Panc1 (cell line): ENCODE measurements around the gene TRAF5. TPM values are rescaled to one million over a fixed set of nuclear protein-coding genes. Genes with fewer than 3 reads are reported as not detected.

Experiments used
- ATAC-seq: fragments of 200-7000 bp; cut with Tn5 transposase; 2 replicates; pipeline ENCODE4 v1.9.1; 2020; ENCODE audit warnings: mild to moderate bottlenecking, moderate library complexity
- BruUV-seq: library from RNA; stranded (reverse); fragments of 400-500 nt; replicated peaks from 2 replicates; lab custom pipeline; 2021; lab: Mats Ljungman, UMichigan
- CTCF ChIA-PET: fragments of 300-600 bp; sonication (Branson Sonifier 250); formaldehyde crosslinking; loops from one replicate; lab custom pipeline; 2022; ENCODE audit warnings: antibody characterized with exemption; lab: Charles Lee
- POLR2A ChIA-PET: fragments of 300-600 bp; sonication (Branson Sonifier 250); formaldehyde crosslinking; loops from one replicate; lab custom pipeline; 2022; ENCODE audit warnings: antibody characterized with exemption; lab: Charles Lee
- DNase-seq: peaks from one replicate; pipeline ENCODE4 v3.0.0-alpha.2; 2010; ENCODE audit warnings: low read depth, low spot score
- H3K27ac ChIP-seq: 2 replicates; pipeline ENCODE4 v1.5.1; 2011; ENCODE audit warnings: mild to moderate bottlenecking, low read length, inconsistent platforms
- H3K27me3 ChIP-seq: fragments of 200-500 bp; sonication (Bioruptor generic); 2 replicates; pipeline ENCODE4 v1.6.0; 2014; ENCODE audit warnings: low read length, inconsistent platforms; ENCODE audit not compliant: control insufficient read depth, insufficient read depth
- H3K36me3 ChIP-seq: fragments of 200-500 bp; sonication (Bioruptor generic); 2 replicates; pipeline ENCODE4 v1.5.1; 2014; ENCODE audit warnings: inconsistent platforms, mild to moderate bottlenecking, low read length, moderate library complexity; ENCODE audit not compliant: control insufficient read depth, insufficient read depth
- H3K4me1 ChIP-seq: 2 replicates; pipeline ENCODE4 v1.5.1; 2011; ENCODE audit warnings: inconsistent platforms, mild to moderate bottlenecking, low read length, moderate library complexity; ENCODE audit not compliant: control insufficient read depth, insufficient read depth
- H3K4me3 ChIP-seq, 2 experiments: 2 replicates each; pipeline ENCODE4 v1.5.1; 2011 to 2012; ENCODE audit warnings: low read depth in 2 of 2, low read length in 2 of 2, mild to moderate bottlenecking in 2 of 2, inconsistent platforms in 1 of 2, moderate library complexity in 1 of 2
- H3K9me3 ChIP-seq: fragments of 200-500 bp; sonication (Bioruptor generic); 2 replicates; pipeline ENCODE4 v1.5.1; 2014; ENCODE audit warnings: low read depth, mild to moderate bottlenecking, inconsistent platforms, low read length, moderate library complexity; ENCODE audit not compliant: control insufficient read depth, insufficient read depth
- POLR2AphosphoS5 ChIP-seq: IDR thresholded peaks from 2 replicates; pipeline ENCODE4 v1.6.1; 2012; ENCODE audit warnings: mild to moderate bottlenecking, low read depth, low read length, moderate library complexity
- SIN3A ChIP-seq: IDR thresholded peaks from 2 replicates; pipeline ENCODE4 v1.6.1; 2012; ENCODE audit warnings: low read depth, mild to moderate bottlenecking, low read length, moderate library complexity, borderline replicate concordance; ENCODE audit not compliant: insufficient read depth
- TCF7L2 ChIP-seq: IDR thresholded peaks from 2 replicates; pipeline ENCODE4 v1.6.1; 2011; ENCODE audit warnings: mild to moderate bottlenecking, low read depth, low read length, inconsistent platforms
- in situ Hi-C: cut with HindIII; loops from 2 replicates; pipeline ENCODE4 v1.10.0; 2016; ENCODE audit warnings: low sequenced_read_pairs, low pct_unique_long_range_greater_than_20kb
- intact Hi-C: fragments of 100-400 bp; cut with micrococcal nuclease; formaldehyde crosslinking; loops from one replicate; pipeline ENCODE4 v1.10.0; 2022; ENCODE audit not compliant: unreplicated experiment
- total RNA-seq: library from RNA; stranded (reverse); gene quantifications from one replicate; pipeline ENCODE4 v1.2.1, GENCODE V29; 2021; ENCODE audit not compliant: unreplicated experiment
- TF ChIP-seq, protein P1 (sequence below): fragments of 450-650 bp; IDR thresholded peaks from 2 replicates; pipeline ENCODE4 v1.5.1; 2017; ENCODE audit warnings: mild to moderate bottlenecking
- TF ChIP-seq, protein P2 (sequence below), 2 experiments: IDR thresholded peaks; 2 replicates each; pipeline ENCODE4 v1.6.1; 2011 to 2012; ENCODE audit warnings: low read depth in 2 of 2, control low read depth in 1 of 2, low read length in 1 of 2, mild to moderate bottlenecking in 1 of 2, moderate library complexity in 1 of 2; ENCODE audit not compliant: insufficient read depth in 1 of 2

Gene TRAF5
- total RNA-seq, 1 experiment from 2014 or later: 10.5 TPM

DNA sequence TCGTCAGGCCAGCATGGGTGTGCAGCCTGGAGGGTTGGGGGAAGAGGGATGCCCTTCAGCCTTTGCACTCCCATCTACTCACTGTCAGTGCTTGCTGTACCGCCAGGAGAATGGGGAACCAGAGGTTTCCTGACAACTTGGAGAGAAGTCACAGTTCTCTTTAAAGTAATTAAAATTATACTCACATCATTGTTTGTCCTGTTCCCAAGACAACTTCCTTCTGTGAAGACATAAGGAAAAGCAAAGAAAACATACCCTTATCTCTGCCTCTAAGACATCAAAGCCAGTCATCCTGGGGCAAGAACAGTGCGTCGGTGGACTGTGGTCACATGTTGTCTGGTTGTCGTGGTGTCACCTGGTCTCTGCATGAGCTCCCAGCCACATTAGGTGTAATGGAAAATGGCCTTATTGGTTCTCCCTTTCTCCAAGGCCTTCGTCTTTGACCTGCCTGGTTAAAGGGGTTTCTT is 17.6 kb downstream of the TRAF5 start:
- Histone ChIP-seq H3K4me1 (no peaks in the 10 kb centered on the region), H3K4me3 (no peak overlapping the region), H3K9me3 (no peaks in the 10 kb centered on the region), H3K27ac (no peak overlapping the region), H3K36me3 (no peaks in the 10 kb centered on the region), H3K27me3 (no peaks in the 10 kb centered on the region)
- TF ChIP-seq TCF7L2 (no peak), SIN3A (no peak), POLR2AphosphoS5 (no peak)
- TF ChIP-seq, protein P1, sequence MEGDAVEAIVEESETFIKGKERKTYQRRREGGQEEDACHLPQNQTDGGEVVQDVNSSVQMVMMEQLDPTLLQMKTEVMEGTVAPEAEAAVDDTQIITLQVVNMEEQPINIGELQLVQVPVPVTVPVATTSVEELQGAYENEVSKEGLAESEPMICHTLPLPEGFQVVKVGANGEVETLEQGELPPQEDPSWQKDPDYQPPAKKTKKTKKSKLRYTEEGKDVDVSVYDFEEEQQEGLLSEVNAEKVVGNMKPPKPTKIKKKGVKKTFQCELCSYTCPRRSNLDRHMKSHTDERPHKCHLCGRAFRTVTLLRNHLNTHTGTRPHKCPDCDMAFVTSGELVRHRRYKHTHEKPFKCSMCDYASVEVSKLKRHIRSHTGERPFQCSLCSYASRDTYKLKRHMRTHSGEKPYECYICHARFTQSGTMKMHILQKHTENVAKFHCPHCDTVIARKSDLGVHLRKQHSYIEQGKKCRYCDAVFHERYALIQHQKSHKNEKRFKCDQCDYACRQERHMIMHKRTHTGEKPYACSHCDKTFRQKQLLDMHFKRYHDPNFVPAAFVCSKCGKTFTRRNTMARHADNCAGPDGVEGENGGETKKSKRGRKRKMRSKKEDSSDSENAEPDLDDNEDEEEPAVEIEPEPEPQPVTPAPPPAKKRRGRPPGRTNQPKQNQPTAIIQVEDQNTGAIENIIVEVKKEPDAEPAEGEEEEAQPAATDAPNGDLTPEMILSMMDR: no peak
- TF ChIP-seq, protein P2, sequence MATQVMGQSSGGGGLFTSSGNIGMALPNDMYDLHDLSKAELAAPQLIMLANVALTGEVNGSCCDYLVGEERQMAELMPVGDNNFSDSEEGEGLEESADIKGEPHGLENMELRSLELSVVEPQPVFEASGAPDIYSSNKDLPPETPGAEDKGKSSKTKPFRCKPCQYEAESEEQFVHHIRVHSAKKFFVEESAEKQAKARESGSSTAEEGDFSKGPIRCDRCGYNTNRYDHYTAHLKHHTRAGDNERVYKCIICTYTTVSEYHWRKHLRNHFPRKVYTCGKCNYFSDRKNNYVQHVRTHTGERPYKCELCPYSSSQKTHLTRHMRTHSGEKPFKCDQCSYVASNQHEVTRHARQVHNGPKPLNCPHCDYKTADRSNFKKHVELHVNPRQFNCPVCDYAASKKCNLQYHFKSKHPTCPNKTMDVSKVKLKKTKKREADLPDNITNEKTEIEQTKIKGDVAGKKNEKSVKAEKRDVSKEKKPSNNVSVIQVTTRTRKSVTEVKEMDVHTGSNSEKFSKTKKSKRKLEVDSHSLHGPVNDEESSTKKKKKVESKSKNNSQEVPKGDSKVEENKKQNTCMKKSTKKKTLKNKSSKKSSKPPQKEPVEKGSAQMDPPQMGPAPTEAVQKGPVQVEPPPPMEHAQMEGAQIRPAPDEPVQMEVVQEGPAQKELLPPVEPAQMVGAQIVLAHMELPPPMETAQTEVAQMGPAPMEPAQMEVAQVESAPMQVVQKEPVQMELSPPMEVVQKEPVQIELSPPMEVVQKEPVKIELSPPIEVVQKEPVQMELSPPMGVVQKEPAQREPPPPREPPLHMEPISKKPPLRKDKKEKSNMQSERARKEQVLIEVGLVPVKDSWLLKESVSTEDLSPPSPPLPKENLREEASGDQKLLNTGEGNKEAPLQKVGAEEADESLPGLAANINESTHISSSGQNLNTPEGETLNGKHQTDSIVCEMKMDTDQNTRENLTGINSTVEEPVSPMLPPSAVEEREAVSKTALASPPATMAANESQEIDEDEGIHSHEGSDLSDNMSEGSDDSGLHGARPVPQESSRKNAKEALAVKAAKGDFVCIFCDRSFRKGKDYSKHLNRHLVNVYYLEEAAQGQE (IDR thresholded peaks at IDR 0.05; ENCODE audit: insufficient read depth in 1 of 2, low read depth in 2 of 2, low read length in 1 of 2): no peak
- ATAC-seq (no peak), DNase-seq (no peak)
- BruUV-seq: no TSS peak
- CTCF ChIA-PET: no interaction called here
- intact Hi-C loops (no loop called here), in situ Hi-C loops (no loop called here)
- POLR2A ChIA-PET: no interaction called here

DNA sequence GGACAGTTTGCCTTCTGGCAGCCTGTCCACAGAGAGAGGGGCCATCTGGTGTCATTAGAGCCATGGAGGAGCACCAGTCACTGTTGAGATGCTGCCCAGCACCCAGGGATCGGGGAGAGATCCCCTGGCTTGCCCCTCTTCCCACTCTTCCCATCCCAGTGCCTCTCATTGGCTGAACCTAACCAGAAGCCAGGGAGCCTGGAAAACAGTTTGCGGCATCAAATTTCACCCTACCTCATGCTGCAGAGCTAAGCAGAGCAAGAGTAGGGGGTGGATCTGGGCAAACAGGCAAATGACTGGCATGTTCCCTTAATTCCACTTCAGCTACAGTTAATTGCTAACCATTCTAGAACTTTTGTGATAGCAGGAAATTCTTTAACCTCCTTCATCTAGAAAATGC is 19.1 kb downstream of the TRAF5 start:
- intact Hi-C loops: no loop called here
- in situ Hi-C loops: no loop called here
- POLR2A ChIA-PET: no interaction called here
- TF ChIP-seq, protein P1: no peak
- TF ChIP-seq POLR2AphosphoS5: no peak
- no peak for TF ChIP-seq SIN3A
- TF ChIP-seq, protein P2 (IDR thresholded peaks at IDR 0.05; ENCODE audit: insufficient read depth in 1 of 2, low read depth in 2 of 2, low read length in 1 of 2): no peak
- TF ChIP-seq TCF7L2: no peak
- H3K9me3 ChIP-seq: no peaks in the 10 kb centered on the region
- no peaks in the 10 kb centered on the region for H3K27me3 ChIP-seq
- H3K27ac ChIP-seq: no peak overlapping the region
- ATAC-seq (no peak), DNase-seq (no peak)
- BruUV-seq: no TSS peak
- no peaks in the 10 kb centered on the region for H3K36me3 ChIP-seq
- no peaks in the 10 kb centered on the region for H3K4me1 ChIP-seq
- CTCF ChIA-PET: interaction anchor here (0.6 kb wide), 1 partner anchor 549 kb away, joined by 4 read pairs; no protein-coding TSS in a partner anchor
- H3K4me3 ChIP-seq: no peak overlapping the region
